Femur (tissue), 1 donor: ENCODE measurements around the gene HEPHL1.
"Not testable (repeated sequence)": the region's sequence is repeated elsewhere in the genome, so short reads cannot be mapped to it uniquely, and the experiment has no call there.

Source experiments
- DNase-seq: peaks from one replicate; pipeline ENCODE4 v3.0.0-alpha.2; 2017

HEPHL1 gene

GRCh38 chr11:94154095-94154856 lies 133.1 kb downstream of the HEPHL1 start:
- DNase-seq, result no peak

- DNase-seq, result not testable (repeated sequence)
Observed at GRCh38 chr11:94157339-94157738, 136.2 kb downstream of the HEPHL1 start.
